ENCODE results near the gene FBXL19.
A peak's percentile ranks its signal among the peaks of the same experiment; 100 is the strongest.

Gene FBXL19

GRCh38 chr16:30947859-30948666, 24.7 kb downstream of the FBXL19 start:
- peak overlapping the region; percentile 77 for H3K4me3 ChIP-seq (ENCODE audit: low read depth, low read length)
- DNase-seq (ENCODE audit: low read depth): peak; percentile 99
- no peak for TF ChIP-seq CTCF (conservative IDR thresholded peaks at IDR 0.05; ENCODE audit: low read depth, low read length)

- peak within 1 kb of the TSS; percentile 77 for H3K4me3 ChIP-seq (ENCODE audit: low read depth, low read length)
- DNase-seq (ENCODE audit: low read depth): peak; percentile 70
- TF ChIP-seq CTCF (conservative IDR thresholded peaks at IDR 0.05; ENCODE audit: low read depth, low read length): no peak
Observed at GRCh38 chr16:30948667-30949649, 25.6 kb downstream of the FBXL19 start, which contains the start of gene ORAI3. Gene ORAI3, plus strand, starts transcription at chr16:30949068. Its CDS starts 222 bp downstream, at chr16:30949290.

GRCh38 chr16:30949650-30950515, 26.5 kb downstream of the FBXL19 start:
- peak overlapping the region; percentile 77 for H3K4me3 ChIP-seq (ENCODE audit: low read depth, low read length)
- TF ChIP-seq CTCF (conservative IDR thresholded peaks at IDR 0.05; ENCODE audit: low read depth, low read length): no peak
- peak; percentile 83 for DNase-seq (ENCODE audit: low read depth)

GRCh38 chr16:30950516-30951065, 27.2 kb downstream of the FBXL19 start:
- no peak for DNase-seq (ENCODE audit: low read depth)
- H3K4me3 ChIP-seq (ENCODE audit: low read depth, low read length): peak overlapping the region; percentile 77
- no peak for TF ChIP-seq CTCF (conservative IDR thresholded peaks at IDR 0.05; ENCODE audit: low read depth, low read length)

- TF ChIP-seq CTCF (conservative IDR thresholded peaks at IDR 0.05; ENCODE audit: low read depth, low read length): no peak
- no peak for DNase-seq (ENCODE audit: low read depth)
- no peak overlapping the region for H3K4me3 ChIP-seq (ENCODE audit: low read depth, low read length)
Observed at GRCh38 chr16:30951193-30951592, 27.8 kb downstream of the FBXL19 start.

GRCh38 chr16:30951750-30952149, 28.4 kb downstream of the FBXL19 start:
- peak; percentile 74 for DNase-seq (ENCODE audit: low read depth)
- TF ChIP-seq CTCF (conservative IDR thresholded peaks at IDR 0.05; ENCODE audit: low read depth, low read length): no peak
- no peak overlapping the region for H3K4me3 ChIP-seq (ENCODE audit: low read depth, low read length)

Measured in choroid plexus epithelial cell (primary cell).